Thoracic aorta (tissue), 2 donors: ENCODE measurements around the gene ANO4. TPM values are rescaled to one million over a fixed set of nuclear protein-coding genes. Genes with fewer than 3 reads are reported as not detected.

ENCODE experiments used
- ATAC-seq: fragments of 150-250 bp; one replicate; pipeline ENCODE4 v1.8.0; 2017; ENCODE audit warnings: low read depth; ENCODE audit not compliant: insufficient number of reproducible peaks, low FRiP score
- DNase-seq: peaks from one replicate; pipeline ENCODE4 v3.0.0-alpha.2; 2020; ENCODE audit warnings: low spot score
- H3K27ac ChIP-seq, 2 donors: fragments of 200-600 bp; sonication (generic); 1 replicate in 1 of 2; 2 replicates in 1 of 2; pipeline ENCODE4 v1.5.1; 2016; ENCODE audit warnings: mild to moderate bottlenecking in 2 of 2, moderate library complexity in 2 of 2
- H3K27me3 ChIP-seq: fragments of 200-600 bp; sonication (generic); replicated peaks from 2 replicates; pipeline ENCODE4 v1.6.0; 2016; ENCODE audit warnings: mild to moderate bottlenecking; ENCODE audit not compliant: insufficient read depth
- H3K36me3 ChIP-seq: fragments of 200-600 bp; sonication (generic); one replicate; pipeline ENCODE4 v1.5.1; 2016
- H3K4me1 ChIP-seq, 2 donors: fragments of 200-600 bp; sonication (generic); 1 replicate in 1 of 2; 2 replicates in 1 of 2; pipeline versions ENCODE4 v1.5.1 to v1.6.0; 2016; ENCODE audit warnings: low read depth in 2 of 2, mild to moderate bottlenecking in 1 of 2; ENCODE audit not compliant: control insufficient read depth in 1 of 2
- H3K4me3 ChIP-seq: fragments of 200-600 bp; sonication (generic); 2 replicates; pipeline ENCODE4 v1.5.1; 2016; ENCODE audit warnings: mild to moderate bottlenecking
- H3K9me3 ChIP-seq: fragments of 200-600 bp; sonication (generic); 2 replicates; pipeline ENCODE4 v1.5.1; 2016
- total RNA-seq, 2 donors: library from RNA; depleted of rRNA; stranded (reverse); fragments of >200 nt; gene quantifications; one replicate each; pipeline versions ENCODE4 v1.1.0 to v1.2.3, GENCODE V29; 2016
- TF ChIP-seq, protein P1 (sequence below): fragments of 200-600 bp; sonication (generic); IDR thresholded peaks from one replicate; pipeline ENCODE4 v1.5.1; 2019; ENCODE audit warnings: antibody characterized with exemption

The ANO4 gene
- total RNA-seq, 2 donors from 2014 or later = not detected

DNA sequence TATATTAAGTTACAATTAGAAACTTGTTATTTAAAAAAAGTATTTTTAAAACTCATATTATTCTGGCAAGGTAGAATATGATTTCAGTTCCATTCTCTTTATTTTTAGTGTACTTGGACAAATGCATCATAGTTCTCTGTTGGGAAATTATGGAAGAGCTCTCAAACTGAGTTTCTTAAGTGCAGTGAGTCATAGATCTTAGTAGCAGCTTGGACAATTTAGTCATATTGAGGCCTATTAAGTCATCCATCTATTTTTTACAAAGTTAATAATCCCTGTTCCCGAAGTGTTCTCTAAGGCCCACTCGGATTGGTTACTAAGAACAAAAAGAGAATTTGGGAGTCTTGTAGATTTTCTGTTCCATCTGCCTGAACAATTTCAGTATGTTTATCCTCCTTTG is 113.9 kb downstream of the ANO4 start:
- no peaks in the 10 kb centered on the region for H3K27me3 ChIP-seq
- no peak overlapping the region for H3K27ac ChIP-seq
- H3K9me3 ChIP-seq = no peaks in the 10 kb centered on the region
- DNase-seq (no peak), ATAC-seq (no peak)
- TF ChIP-seq, protein P1, sequence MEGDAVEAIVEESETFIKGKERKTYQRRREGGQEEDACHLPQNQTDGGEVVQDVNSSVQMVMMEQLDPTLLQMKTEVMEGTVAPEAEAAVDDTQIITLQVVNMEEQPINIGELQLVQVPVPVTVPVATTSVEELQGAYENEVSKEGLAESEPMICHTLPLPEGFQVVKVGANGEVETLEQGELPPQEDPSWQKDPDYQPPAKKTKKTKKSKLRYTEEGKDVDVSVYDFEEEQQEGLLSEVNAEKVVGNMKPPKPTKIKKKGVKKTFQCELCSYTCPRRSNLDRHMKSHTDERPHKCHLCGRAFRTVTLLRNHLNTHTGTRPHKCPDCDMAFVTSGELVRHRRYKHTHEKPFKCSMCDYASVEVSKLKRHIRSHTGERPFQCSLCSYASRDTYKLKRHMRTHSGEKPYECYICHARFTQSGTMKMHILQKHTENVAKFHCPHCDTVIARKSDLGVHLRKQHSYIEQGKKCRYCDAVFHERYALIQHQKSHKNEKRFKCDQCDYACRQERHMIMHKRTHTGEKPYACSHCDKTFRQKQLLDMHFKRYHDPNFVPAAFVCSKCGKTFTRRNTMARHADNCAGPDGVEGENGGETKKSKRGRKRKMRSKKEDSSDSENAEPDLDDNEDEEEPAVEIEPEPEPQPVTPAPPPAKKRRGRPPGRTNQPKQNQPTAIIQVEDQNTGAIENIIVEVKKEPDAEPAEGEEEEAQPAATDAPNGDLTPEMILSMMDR = no peak
- no peaks in the 10 kb centered on the region for H3K4me1 ChIP-seq
- H3K4me3 ChIP-seq = no peak overlapping the region
- H3K36me3 ChIP-seq = no peaks in the 10 kb centered on the region

DNA sequence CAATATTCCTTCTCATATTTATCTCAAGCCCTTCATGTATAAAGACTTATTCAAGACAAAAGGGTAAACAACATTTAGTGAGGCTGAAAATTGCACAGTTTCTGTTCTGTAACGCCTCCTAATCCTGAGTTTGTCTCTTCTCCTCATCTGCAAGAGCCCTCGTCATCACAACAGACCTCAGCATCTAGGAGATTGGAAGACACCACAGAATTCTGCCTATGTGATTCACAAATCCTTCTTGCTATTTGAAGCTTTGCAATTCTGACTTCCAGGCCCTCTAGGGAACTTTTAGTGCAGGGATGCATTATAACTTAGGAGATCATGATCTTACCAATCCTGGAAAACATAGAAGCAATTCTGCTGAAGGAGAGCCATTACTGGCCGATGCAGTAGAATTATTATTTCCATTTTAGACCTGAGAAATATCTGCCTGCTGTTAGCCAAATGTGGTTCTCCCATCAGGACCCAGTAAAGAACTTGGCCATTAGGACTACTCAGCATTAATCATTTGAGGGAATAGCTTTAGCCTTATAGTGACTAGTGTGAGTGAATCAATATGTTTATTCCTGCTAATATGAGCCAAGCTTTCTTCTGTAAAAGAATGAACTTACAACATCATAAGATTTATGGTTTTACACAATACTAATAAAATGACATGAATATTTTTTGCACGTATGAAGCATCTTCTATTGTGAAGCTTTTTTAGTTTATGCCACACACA is 119.5 kb downstream of the ANO4 start:
- DNase-seq (no peak), ATAC-seq (no peak)
- Histone ChIP-seq H3K4me3 (no peak overlapping the region), H3K36me3 (no peaks in the 10 kb centered on the region), H3K4me1 (no peaks in the 10 kb centered on the region), H3K9me3 (no peaks in the 10 kb centered on the region), H3K27ac (no peak overlapping the region), H3K27me3 (no peaks in the 10 kb centered on the region)
- TF ChIP-seq, protein P1 = no peak

DNA sequence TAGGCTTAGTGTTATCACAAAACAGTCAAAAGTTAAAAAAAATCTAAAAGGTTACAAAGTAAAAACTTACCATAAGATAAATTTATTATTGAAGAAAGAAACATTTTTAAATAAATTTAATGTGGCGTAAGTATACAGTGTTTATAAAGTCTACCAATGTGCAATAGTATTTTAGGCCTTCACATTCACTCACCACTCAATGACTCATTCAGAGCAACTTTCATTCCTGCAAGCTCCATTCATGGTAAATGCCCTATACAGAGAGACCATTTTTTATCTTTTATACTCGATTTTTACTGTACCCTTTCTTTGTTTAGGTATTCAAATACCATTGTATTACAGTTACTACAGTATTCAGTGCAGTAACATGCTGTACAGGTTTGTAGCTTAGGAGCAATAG is 124.5 kb downstream of the ANO4 start:
- no peak for DNase-seq
- no peak for ATAC-seq

DNA sequence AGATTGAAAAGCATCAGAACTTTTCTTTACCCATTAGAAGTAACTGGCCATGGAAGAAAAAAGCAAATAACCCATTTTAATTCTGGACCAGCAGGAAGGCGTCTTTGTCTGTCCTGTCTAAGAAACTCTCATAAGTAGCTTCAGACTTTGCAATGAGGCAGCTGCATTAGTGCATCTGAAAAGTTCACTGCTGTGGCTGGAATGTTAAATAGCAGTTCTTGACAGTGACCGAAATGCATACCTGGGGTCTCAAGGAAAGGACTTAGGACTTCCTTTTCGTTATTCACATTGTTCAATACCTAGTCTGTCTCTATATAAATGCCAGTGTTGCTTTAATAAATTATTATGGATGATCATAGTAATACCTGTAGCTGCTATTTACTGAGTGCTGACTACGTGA is 125.9 kb downstream of the ANO4 start:
- TF ChIP-seq, protein P1 = no peak
- Histone ChIP-seq H3K4me3 (no peak overlapping the region), H3K27me3 (no peaks in the 10 kb centered on the region), H3K4me1 (no peaks in the 10 kb centered on the region), H3K9me3 (no peaks in the 10 kb centered on the region), H3K36me3 (no peaks in the 10 kb centered on the region), H3K27ac (no peak overlapping the region)
- no peak for ATAC-seq
- DNase-seq = no peak

More for the DNA sequence above, 124.5 kb downstream of the ANO4 start:
- H3K27ac ChIP-seq = no peak overlapping the region
- no peaks in the 10 kb centered on the region for H3K4me1 ChIP-seq
- no peak overlapping the region for H3K4me3 ChIP-seq
- TF ChIP-seq, protein P1 = no peak
- no peaks in the 10 kb centered on the region for H3K9me3 ChIP-seq
- no peaks in the 10 kb centered on the region for H3K27me3 ChIP-seq
- no peaks in the 10 kb centered on the region for H3K36me3 ChIP-seq

DNA sequence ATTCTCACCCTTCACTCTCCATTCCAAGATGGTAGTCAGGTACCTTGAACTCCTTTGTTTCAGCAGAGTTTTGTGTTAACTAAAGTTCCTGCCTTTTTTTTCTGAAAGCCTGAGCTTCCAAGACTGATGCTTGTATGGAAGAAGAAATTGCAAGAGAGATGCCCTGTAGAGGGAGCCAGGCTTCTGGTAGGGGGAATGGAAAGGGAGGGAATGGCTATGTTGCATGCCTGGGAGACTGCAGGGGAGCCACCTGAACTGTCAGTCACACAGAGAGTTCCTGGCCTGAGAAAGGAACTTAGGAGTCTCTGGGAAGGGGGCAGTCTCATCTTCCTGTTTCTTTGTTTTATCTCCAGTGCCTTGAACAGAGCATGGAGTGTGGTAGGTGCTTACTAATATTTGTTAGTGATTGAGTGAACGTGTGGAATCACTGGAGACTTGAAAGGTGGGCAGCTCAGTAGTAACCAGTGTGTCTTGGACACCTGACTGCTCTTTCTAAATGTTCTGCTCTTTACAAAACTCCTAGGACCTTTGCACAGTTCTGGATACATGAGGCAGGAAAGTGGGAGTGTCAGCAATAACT is 132.2 kb downstream of the ANO4 start:
- Histone ChIP-seq H3K9me3 (no peaks in the 10 kb centered on the region), H3K27me3 (no peaks in the 10 kb centered on the region), H3K4me3 (no peak overlapping the region), H3K4me1 (no peaks in the 10 kb centered on the region), H3K27ac (no peak overlapping the region), H3K36me3 (no peaks in the 10 kb centered on the region)
- DNase-seq (no peak), ATAC-seq (no peak)
- TF ChIP-seq, protein P1 = no peak
